22Rv1 (cell line): ENCODE data around the gene POMZP3.
"Not testable (repeated sequence)": the region's sequence is repeated elsewhere in the genome, so short reads cannot be mapped to it uniquely, and the experiment has no call there.

ENCODE experiments used
- ZFX ChIP-seq: fragments of 450-650 bp; IDR thresholded peaks from 2 replicates; pipeline ENCODE4 v1.6.1; 2017; ENCODE audit warnings: antibody characterized with exemption, borderline replicate concordance
- TF ChIP-seq, protein P1 (sequence below): fragments of 450-650 bp; IDR thresholded peaks from 2 replicates; pipeline ENCODE4 v1.5.1; 2017; ENCODE audit warnings: mild to moderate bottlenecking

DNA sequence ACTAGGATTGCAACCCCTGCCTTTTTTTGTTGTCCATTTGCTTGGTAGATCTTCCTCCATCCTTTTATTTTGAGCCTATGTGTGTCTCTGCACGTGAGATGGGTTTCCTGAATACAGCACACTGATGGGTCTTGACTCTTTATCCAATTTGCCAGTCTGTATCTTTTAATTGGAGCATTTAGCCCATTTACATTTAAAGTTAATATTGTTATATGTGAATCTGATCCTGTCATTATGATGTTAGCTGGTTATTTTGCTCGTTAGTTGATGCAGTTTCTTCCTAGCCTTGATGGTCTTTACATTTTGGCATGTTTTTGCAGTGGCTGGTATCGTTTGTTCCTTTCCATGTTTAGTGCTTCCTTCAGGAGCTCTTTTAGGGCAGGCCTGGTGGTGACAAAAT lies 62.1 kb downstream of the POMZP3 start:
- TF ChIP-seq, protein P1, sequence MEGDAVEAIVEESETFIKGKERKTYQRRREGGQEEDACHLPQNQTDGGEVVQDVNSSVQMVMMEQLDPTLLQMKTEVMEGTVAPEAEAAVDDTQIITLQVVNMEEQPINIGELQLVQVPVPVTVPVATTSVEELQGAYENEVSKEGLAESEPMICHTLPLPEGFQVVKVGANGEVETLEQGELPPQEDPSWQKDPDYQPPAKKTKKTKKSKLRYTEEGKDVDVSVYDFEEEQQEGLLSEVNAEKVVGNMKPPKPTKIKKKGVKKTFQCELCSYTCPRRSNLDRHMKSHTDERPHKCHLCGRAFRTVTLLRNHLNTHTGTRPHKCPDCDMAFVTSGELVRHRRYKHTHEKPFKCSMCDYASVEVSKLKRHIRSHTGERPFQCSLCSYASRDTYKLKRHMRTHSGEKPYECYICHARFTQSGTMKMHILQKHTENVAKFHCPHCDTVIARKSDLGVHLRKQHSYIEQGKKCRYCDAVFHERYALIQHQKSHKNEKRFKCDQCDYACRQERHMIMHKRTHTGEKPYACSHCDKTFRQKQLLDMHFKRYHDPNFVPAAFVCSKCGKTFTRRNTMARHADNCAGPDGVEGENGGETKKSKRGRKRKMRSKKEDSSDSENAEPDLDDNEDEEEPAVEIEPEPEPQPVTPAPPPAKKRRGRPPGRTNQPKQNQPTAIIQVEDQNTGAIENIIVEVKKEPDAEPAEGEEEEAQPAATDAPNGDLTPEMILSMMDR, result not testable (repeated sequence)
- TF ChIP-seq ZFX, result not testable (repeated sequence)
